ENCODE results near the gene KRTAP5-7. TPM values are rescaled to one million over a fixed set of nuclear protein-coding genes. Genes with fewer than 3 reads are reported as not detected.
"Not testable (repeated sequence)": the region's sequence is repeated elsewhere in the genome, so short reads cannot be mapped to it uniquely, and the experiment has no call there.

The KRTAP5-7 gene
- total and polyA plus RNA-seq, 4 donors = 0.19 TPM; not detected in 3

GRCh38 chr11:71532036-71532610 lies 5.1 kb downstream of the KRTAP5-7 start:
- no peaks in the 10 kb centered on the region for H3K36me3 ChIP-seq (ENCODE audit: control insufficient read depth in 4 of 4, insufficient read depth in 3 of 4, low read depth in 1 of 4, low read length in 3 of 4)
- no peak for TF ChIP-seq FOXA2 (IDR thresholded peaks at IDR 0.05)
- TF ChIP-seq HNF4A (conservative IDR thresholded peaks at IDR 0.05) = no peak
- TF ChIP-seq SP1 (IDR thresholded peaks at IDR 0.05) = no peak
- no peak for TF ChIP-seq FOXA1 (IDR thresholded peaks at IDR 0.05)
- no peak for TF ChIP-seq TAF1 (conservative IDR thresholded peaks at IDR 0.05)
- no peak for TF ChIP-seq EGR1 (IDR thresholded peaks at IDR 0.05; ENCODE audit: low read depth in 2 of 2)
- no peak for TF ChIP-seq GABPA (IDR thresholded peaks at IDR 0.05 in 1 of 2, conservative IDR thresholded peaks at IDR 0.05 in 1 of 2)
- no peak for TF ChIP-seq ATF3 (IDR thresholded peaks at IDR 0.05)
- TF ChIP-seq, protein P1, sequence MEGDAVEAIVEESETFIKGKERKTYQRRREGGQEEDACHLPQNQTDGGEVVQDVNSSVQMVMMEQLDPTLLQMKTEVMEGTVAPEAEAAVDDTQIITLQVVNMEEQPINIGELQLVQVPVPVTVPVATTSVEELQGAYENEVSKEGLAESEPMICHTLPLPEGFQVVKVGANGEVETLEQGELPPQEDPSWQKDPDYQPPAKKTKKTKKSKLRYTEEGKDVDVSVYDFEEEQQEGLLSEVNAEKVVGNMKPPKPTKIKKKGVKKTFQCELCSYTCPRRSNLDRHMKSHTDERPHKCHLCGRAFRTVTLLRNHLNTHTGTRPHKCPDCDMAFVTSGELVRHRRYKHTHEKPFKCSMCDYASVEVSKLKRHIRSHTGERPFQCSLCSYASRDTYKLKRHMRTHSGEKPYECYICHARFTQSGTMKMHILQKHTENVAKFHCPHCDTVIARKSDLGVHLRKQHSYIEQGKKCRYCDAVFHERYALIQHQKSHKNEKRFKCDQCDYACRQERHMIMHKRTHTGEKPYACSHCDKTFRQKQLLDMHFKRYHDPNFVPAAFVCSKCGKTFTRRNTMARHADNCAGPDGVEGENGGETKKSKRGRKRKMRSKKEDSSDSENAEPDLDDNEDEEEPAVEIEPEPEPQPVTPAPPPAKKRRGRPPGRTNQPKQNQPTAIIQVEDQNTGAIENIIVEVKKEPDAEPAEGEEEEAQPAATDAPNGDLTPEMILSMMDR (IDR thresholded peaks at IDR 0.05; ENCODE audit: low read depth, low read length, missing input control) = no peak
- no peak for TF ChIP-seq RXRA (IDR thresholded peaks at IDR 0.05)
- TF ChIP-seq, protein P2, sequence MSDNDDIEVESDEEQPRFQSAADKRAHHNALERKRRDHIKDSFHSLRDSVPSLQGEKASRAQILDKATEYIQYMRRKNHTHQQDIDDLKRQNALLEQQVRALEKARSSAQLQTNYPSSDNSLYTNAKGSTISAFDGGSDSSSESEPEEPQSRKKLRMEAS (IDR thresholded peaks at IDR 0.05) = no peak
- no peak for TF ChIP-seq RAD21 (IDR thresholded peaks at IDR 0.05)
- TF ChIP-seq HNF4G (IDR thresholded peaks at IDR 0.05) = no peak
- no peak overlapping the region for H3K9ac ChIP-seq (ENCODE audit: low read depth in 1 of 2, low read length in 2 of 2)
- no peak overlapping the region for H3K4me3 ChIP-seq (ENCODE audit: low read depth in 1 of 3, low read length in 3 of 3)
- WGBS = 82% methylated on average over 10 of the region's 10 CpGs
- no peak overlapping the region for H3K27ac ChIP-seq (ENCODE audit: low read depth in 1 of 2, low read length in 2 of 2)
- H3K9me3 ChIP-seq (ENCODE audit: control insufficient read depth in 4 of 4, low read length in 3 of 4) = no peaks in the 10 kb centered on the region
- peaks cover 4 to 15% (median 7%) of the 10 kb centered on the region in 4 donors for H3K4me1 ChIP-seq (ENCODE audit: control insufficient read depth in 4 of 4, insufficient read depth in 4 of 4, low read length in 3 of 4)
- no peak for DNase-seq (ENCODE audit: low spot score)
- H3K27me3 ChIP-seq (ENCODE audit: control insufficient read depth in 4 of 4, insufficient read depth in 4 of 4, low read length in 3 of 4) = no peaks in the 10 kb centered on the region

- 31% methylated on average over 17 of the region's 17 CpGs for WGBS
- H3K9ac ChIP-seq (ENCODE audit: low read depth in 1 of 2, low read length in 2 of 2); H3K4me1 ChIP-seq (ENCODE audit: control insufficient read depth in 4 of 4, insufficient read depth in 4 of 4, low read length in 3 of 4); DNase-seq (ENCODE audit: low spot score); H3K4me3 ChIP-seq (ENCODE audit: low read depth in 1 of 3, low read length in 3 of 3); H3K36me3 ChIP-seq (ENCODE audit: control insufficient read depth in 4 of 4, insufficient read depth in 3 of 4, low read depth in 1 of 4, low read length in 3 of 4); H3K27me3 ChIP-seq (ENCODE audit: control insufficient read depth in 4 of 4, insufficient read depth in 4 of 4, low read length in 3 of 4); H3K9me3 ChIP-seq (ENCODE audit: control insufficient read depth in 4 of 4, low read length in 3 of 4): not testable (repeated sequence)
- peak; percentile 60 for TF ChIP-seq SP1 (IDR thresholded peaks at IDR 0.05)
- peak; percentile 47 to 60 for TF ChIP-seq HNF4A (conservative IDR thresholded peaks at IDR 0.05)
- peak in 1 of 2 donors; percentile 37 for TF ChIP-seq JUND (IDR thresholded peaks at IDR 0.05)
- peak; percentile 64 for TF ChIP-seq YY1 (IDR thresholded peaks at IDR 0.05)
- peak; percentile 53 to 78 for TF ChIP-seq RXRA (IDR thresholded peaks at IDR 0.05)
- peak overlapping the region; percentile 67 to 76 for H3K27ac ChIP-seq (ENCODE audit: low read depth in 1 of 2, low read length in 2 of 2)
Observed at GRCh38 chr11:71534711-71535608, 7.9 kb downstream of the KRTAP5-7 start.

DNA sequence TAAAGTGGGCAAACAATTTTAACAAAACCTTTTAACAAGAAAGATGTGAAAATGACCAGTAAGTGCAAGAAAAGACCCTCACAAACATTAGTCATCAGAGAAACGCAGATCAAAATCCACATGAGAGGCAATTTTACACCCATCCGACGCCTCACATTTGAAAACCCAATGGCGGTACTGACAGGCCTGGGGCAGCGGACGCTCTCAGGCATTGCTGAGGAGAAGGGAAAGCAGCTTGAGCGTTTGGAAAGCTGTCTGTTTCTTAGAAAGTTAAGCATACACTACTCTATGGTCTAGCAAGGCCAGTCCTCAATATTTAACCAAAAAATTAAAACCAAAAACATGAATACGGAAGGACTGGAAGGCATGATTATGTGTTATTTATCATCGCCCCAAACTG lies 8.8 kb downstream of the KRTAP5-7 start:
- H3K4me3 ChIP-seq (ENCODE audit: low read depth in 1 of 3, low read length in 3 of 3) = no peak overlapping the region
- no peak overlapping the region for H3K9ac ChIP-seq (ENCODE audit: low read depth in 1 of 2, low read length in 2 of 2)
- H3K4me1 ChIP-seq (ENCODE audit: control insufficient read depth in 4 of 4, insufficient read depth in 4 of 4, low read length in 3 of 4) = peaks cover 0 to 9% (median 5%) of the 10 kb centered on the region in 4 donors
- TF ChIP-seq GABPA (IDR thresholded peaks at IDR 0.05 in 1 of 2, conservative IDR thresholded peaks at IDR 0.05 in 1 of 2) (no peak), HNF4G (IDR thresholded peaks at IDR 0.05) (no peak), NR2F2 (IDR thresholded peaks at IDR 0.05) (no peak), SP1 (IDR thresholded peaks at IDR 0.05) (no peak), HNF4A (conservative IDR thresholded peaks at IDR 0.05) (no peak), ZBTB33 (IDR thresholded peaks at IDR 0.05) (no peak), EGR1 (IDR thresholded peaks at IDR 0.05; ENCODE audit: low read depth in 2 of 2) (no peak), RAD21 (IDR thresholded peaks at IDR 0.05) (no peak), TAF1 (conservative IDR thresholded peaks at IDR 0.05) (no peak), RXRA (IDR thresholded peaks at IDR 0.05) (no peak), ATF3 (IDR thresholded peaks at IDR 0.05) (no peak), YY1 (IDR thresholded peaks at IDR 0.05) (no peak), FOXA2 (IDR thresholded peaks at IDR 0.05) (no peak)
- TF ChIP-seq, protein P1 (IDR thresholded peaks at IDR 0.05; ENCODE audit: low read depth, low read length, missing input control) = no peak
- H3K36me3 ChIP-seq (ENCODE audit: control insufficient read depth in 4 of 4, insufficient read depth in 3 of 4, low read depth in 1 of 4, low read length in 3 of 4) = no peaks in the 10 kb centered on the region
- WGBS = 98% methylated on average over 9 of the region's 9 CpGs
- H3K27me3 ChIP-seq (ENCODE audit: control insufficient read depth in 4 of 4, insufficient read depth in 4 of 4, low read length in 3 of 4) = no peaks in the 10 kb centered on the region
- no peak overlapping the region for H3K27ac ChIP-seq (ENCODE audit: low read depth in 1 of 2, low read length in 2 of 2)
- no peak for DNase-seq (ENCODE audit: low spot score)
- H3K9me3 ChIP-seq (ENCODE audit: control insufficient read depth in 4 of 4, low read length in 3 of 4) = no peaks in the 10 kb centered on the region
